ENCODE results near the gene RNF148. TPM values are rescaled to one million over a fixed set of nuclear protein-coding genes. Genes with fewer than 3 reads are reported as not detected.

Gene RNF148
- total RNA-seq, 1 donor from 2014 or later, result 1.6 TPM

DNA sequence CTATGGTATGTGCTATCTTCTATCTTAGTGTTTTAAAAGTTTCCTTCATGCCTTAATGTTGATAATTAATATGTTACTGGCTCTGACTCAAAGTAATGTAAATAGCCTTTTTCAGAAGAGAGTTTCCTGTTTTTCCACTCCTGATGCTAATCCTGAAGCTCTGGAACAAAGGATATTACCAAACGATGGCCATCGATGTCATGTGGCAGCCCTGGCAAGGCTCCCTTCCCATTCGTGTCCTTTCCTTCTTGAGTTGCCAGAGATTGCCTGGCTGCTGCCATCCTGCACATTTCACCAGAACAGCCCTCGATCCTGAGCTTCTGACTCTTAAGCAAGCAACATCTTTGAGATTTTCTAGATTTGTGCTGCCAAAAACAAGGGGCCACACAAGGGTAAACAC, 49.8 kb downstream of the RNF148 start:
- H3K4me1 Mint-ChIP-seq (ENCODE audit: unreplicated experiment), result peaks cover 5% of the 10 kb centered on the region
- no peak for DNase-seq (ENCODE audit: low spot score)
- TF ChIP-seq, protein P1, sequence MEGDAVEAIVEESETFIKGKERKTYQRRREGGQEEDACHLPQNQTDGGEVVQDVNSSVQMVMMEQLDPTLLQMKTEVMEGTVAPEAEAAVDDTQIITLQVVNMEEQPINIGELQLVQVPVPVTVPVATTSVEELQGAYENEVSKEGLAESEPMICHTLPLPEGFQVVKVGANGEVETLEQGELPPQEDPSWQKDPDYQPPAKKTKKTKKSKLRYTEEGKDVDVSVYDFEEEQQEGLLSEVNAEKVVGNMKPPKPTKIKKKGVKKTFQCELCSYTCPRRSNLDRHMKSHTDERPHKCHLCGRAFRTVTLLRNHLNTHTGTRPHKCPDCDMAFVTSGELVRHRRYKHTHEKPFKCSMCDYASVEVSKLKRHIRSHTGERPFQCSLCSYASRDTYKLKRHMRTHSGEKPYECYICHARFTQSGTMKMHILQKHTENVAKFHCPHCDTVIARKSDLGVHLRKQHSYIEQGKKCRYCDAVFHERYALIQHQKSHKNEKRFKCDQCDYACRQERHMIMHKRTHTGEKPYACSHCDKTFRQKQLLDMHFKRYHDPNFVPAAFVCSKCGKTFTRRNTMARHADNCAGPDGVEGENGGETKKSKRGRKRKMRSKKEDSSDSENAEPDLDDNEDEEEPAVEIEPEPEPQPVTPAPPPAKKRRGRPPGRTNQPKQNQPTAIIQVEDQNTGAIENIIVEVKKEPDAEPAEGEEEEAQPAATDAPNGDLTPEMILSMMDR (IDR thresholded peaks at IDR 0.05; ENCODE audit: unreplicated experiment), result no peak
- no peak overlapping the region for H3K4me3 Mint-ChIP-seq (ENCODE audit: unreplicated experiment)
- peaks cover 3% of the 10 kb centered on the region for H3K27me3 Mint-ChIP-seq (ENCODE audit: unreplicated experiment)
- H3K9me3 Mint-ChIP-seq (ENCODE audit: unreplicated experiment), result no peaks in the 10 kb centered on the region
- H3K36me3 Mint-ChIP-seq (ENCODE audit: low read depth, unreplicated experiment), result no peaks in the 10 kb centered on the region
- H3K27ac Mint-ChIP-seq (ENCODE audit: unreplicated experiment), result no peak overlapping the region

Other genes starting within 250 kb of the RNF148 start
- gene RNF133, start 3.8 kb downstream of the RNF148 start, total RNA-seq (ENCODE audit: unreplicated experiment), result 0.49 TPM
- 27.8 TPM for gene CADPS2, start 183.5 kb upstream of the RNF148 start, total RNA-seq (ENCODE audit: unreplicated experiment)